GM12878 (cell line): ENCODE data around the gene MRPS23. TPM values are rescaled to one million over a fixed set of nuclear protein-coding genes. Genes with fewer than 3 reads are reported as not detected.

Experiments
- CHD2 ChIP-seq: IDR thresholded peaks from 2 replicates; pipeline ENCODE4 v1.6.1; 2011; ENCODE audit warnings: low read depth, low read length, improper control_type of control experiment, borderline replicate concordance
- EED ChIP-seq: sonication (generic); IDR thresholded peaks from 2 replicates; pipeline ENCODE4 v1.6.1; 2016; ENCODE audit warnings: antibody characterized with exemption, low read depth
- ELK1 ChIP-seq: IDR thresholded peaks from 2 replicates; pipeline ENCODE4 v1.6.1; 2012; ENCODE audit warnings: low read depth, low read length, improper control_type of control experiment
- EZH2 ChIP-seq: IDR thresholded peaks from 2 replicates; pipeline ENCODE4 v1.6.1; 2012; ENCODE audit warnings: low read depth, mild to moderate bottlenecking, control low read depth, inconsistent platforms, low read length, borderline replicate concordance; ENCODE audit not compliant: control insufficient read depth
- FOS ChIP-seq: IDR thresholded peaks from 3 replicates; pipeline ENCODE4 v1.6.1; 2011; ENCODE audit warnings: borderline replicate concordance; ENCODE audit not compliant: insufficient read length; ENCODE audit errors: extremely low read depth
- GATAD2B ChIP-seq: fragments of 450-650 bp; conservative IDR thresholded peaks from 2 replicates; pipeline ENCODE4 v1.6.1; 2017; ENCODE audit warnings: low read depth, mild to moderate bottlenecking, moderate library complexity
- JUND ChIP-seq: IDR thresholded peaks from 2 replicates; pipeline ENCODE4 v1.6.1; 2012; ENCODE audit warnings: low read depth, mild to moderate bottlenecking, low read length, improper control_type of control experiment, moderate library complexity
- MAX ChIP-seq: IDR thresholded peaks from 2 replicates; pipeline ENCODE4 v1.6.1; 2012; ENCODE audit warnings: low read depth, low read length, improper control_type of control experiment
- NFYB ChIP-seq: IDR thresholded peaks from 2 replicates; pipeline ENCODE4 v1.6.1; 2011; ENCODE audit warnings: low read depth, mild to moderate bottlenecking, low read length, improper control_type of control experiment, moderate library complexity; ENCODE audit not compliant: insufficient read depth
- RAD51 ChIP-seq: fragments of 450-650 bp; IDR thresholded peaks from 2 replicates; pipeline ENCODE4 v1.6.1; 2016; ENCODE audit warnings: moderate library complexity, mild to moderate bottlenecking, inconsistent platforms
- ZBTB4 ChIP-seq: fragments of 450-650 bp; formaldehyde crosslinking; IDR thresholded peaks from 2 replicates; pipeline ENCODE4 v1.4.0; 2022; ENCODE audit warnings: mild to moderate bottlenecking, moderate library complexity
- ZNF274 ChIP-seq: IDR thresholded peaks from one replicate; pipeline ENCODE4 v1.8.0; 2011; ENCODE audit not compliant: insufficient read length, insufficient read depth
- ZZZ3 ChIP-seq: IDR thresholded peaks from 2 replicates; pipeline ENCODE4 v1.6.1; 2011; ENCODE audit warnings: low read depth; ENCODE audit not compliant: control insufficient read depth, insufficient read length
- polyA plus RNA-seq, 11 experiments: library from polyadenylated mRNA; depleted of rRNA in 4 of 11; unstranded in 6 of 11; stranded (reverse) in 5 of 11; fragments of >200 nt; fragmentation: Nextera tagmentation in 4 of 11; fragmentation: Illumina TruSeq in 1 of 11; extraction: Ambion mirVana in 4 of 11; extraction: Trizol in 1 of 11; gene quantifications; 1 replicate in 1 of 11; 2 replicates in 10 of 11; pipeline versions ENCODE4 v1.2.1 to v1.2.3, GENCODE V29; 2011 to 2016; ENCODE audit warnings: inconsistent platforms in 2 of 11, missing spikeins in 2 of 11, low read depth in 1 of 11
- total RNA-seq, 4 experiments: library from RNA; depleted of rRNA in 3 of 4; stranded (reverse); fragments of >200 nt in 3 of 4; fragmentation: Illumina TruSeq in 1 of 4; extraction: Trizol in 1 of 4; gene quantifications; 2 replicates each; pipeline versions ENCODE4 v1.2.1 to v1.2.3, GENCODE V29; 2013 to 2021
- TF ChIP-seq, protein P1 (sequence below): fragments of 450-650 bp; formaldehyde crosslinking; IDR thresholded peaks from 2 replicates; pipeline ENCODE4 v1.4.0; 2020; ENCODE audit warnings: mild to moderate bottlenecking, moderate library complexity
- TF ChIP-seq, protein P2 (sequence below): IDR thresholded peaks from 2 replicates; pipeline ENCODE4 v1.6.1; 2012; ENCODE audit warnings: mild to moderate bottlenecking, low read depth, low read length

MRPS23 gene
- total and polyA plus RNA-seq, 10 of the 15 experiments (the other 5 are each of a cell fraction or from before 2014, with no cell fraction given) = 65.3 to 237 (median 87.9) TPM

GRCh38 chr17:57849874-57850754, at the start of gene MRPS23 (continued):
- no peak for TF ChIP-seq ZBTB4 (CRISPR knock-in tag)
- TF ChIP-seq CHD2 = peak; percentile 80
- no peak for TF ChIP-seq ZNF274
- peak; percentile 59; the same call in 1 of the 2 replicates for TF ChIP-seq JUND
- no peak for TF ChIP-seq ZZZ3
- TF ChIP-seq EED = no peak
- peak; percentile 99 for TF ChIP-seq ELK1
- TF ChIP-seq MAX = peak; percentile 93
- TF ChIP-seq GATAD2B = 0 out of 2 replicates have a peak, but pooled peaks have one; percentile 58
- TF ChIP-seq, protein P1, sequence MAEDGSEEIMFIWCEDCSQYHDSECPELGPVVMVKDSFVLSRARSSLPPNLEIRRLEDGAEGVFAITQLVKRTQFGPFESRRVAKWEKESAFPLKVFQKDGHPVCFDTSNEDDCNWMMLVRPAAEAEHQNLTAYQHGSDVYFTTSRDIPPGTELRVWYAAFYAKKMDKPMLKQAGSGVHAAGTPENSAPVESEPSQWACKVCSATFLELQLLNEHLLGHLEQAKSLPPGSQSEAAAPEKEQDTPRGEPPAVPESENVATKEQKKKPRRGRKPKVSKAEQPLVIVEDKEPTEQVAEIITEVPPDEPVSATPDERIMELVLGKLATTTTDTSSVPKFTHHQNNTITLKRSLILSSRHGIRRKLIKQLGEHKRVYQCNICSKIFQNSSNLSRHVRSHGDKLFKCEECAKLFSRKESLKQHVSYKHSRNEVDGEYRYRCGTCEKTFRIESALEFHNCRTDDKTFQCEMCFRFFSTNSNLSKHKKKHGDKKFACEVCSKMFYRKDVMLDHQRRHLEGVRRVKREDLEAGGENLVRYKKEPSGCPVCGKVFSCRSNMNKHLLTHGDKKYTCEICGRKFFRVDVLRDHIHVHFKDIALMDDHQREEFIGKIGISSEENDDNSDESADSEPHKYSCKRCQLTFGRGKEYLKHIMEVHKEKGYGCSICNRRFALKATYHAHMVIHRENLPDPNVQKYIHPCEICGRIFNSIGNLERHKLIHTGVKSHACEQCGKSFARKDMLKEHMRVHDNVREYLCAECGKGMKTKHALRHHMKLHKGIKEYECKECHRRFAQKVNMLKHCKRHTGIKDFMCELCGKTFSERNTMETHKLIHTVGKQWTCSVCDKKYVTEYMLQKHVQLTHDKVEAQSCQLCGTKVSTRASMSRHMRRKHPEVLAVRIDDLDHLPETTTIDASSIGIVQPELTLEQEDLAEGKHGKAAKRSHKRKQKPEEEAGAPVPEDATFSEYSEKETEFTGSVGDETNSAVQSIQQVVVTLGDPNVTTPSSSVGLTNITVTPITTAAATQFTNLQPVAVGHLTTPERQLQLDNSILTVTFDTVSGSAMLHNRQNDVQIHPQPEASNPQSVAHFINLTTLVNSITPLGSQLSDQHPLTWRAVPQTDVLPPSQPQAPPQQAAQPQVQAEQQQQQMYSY (CRISPR knock-in tag) = no peak
- TF ChIP-seq, protein P2, sequence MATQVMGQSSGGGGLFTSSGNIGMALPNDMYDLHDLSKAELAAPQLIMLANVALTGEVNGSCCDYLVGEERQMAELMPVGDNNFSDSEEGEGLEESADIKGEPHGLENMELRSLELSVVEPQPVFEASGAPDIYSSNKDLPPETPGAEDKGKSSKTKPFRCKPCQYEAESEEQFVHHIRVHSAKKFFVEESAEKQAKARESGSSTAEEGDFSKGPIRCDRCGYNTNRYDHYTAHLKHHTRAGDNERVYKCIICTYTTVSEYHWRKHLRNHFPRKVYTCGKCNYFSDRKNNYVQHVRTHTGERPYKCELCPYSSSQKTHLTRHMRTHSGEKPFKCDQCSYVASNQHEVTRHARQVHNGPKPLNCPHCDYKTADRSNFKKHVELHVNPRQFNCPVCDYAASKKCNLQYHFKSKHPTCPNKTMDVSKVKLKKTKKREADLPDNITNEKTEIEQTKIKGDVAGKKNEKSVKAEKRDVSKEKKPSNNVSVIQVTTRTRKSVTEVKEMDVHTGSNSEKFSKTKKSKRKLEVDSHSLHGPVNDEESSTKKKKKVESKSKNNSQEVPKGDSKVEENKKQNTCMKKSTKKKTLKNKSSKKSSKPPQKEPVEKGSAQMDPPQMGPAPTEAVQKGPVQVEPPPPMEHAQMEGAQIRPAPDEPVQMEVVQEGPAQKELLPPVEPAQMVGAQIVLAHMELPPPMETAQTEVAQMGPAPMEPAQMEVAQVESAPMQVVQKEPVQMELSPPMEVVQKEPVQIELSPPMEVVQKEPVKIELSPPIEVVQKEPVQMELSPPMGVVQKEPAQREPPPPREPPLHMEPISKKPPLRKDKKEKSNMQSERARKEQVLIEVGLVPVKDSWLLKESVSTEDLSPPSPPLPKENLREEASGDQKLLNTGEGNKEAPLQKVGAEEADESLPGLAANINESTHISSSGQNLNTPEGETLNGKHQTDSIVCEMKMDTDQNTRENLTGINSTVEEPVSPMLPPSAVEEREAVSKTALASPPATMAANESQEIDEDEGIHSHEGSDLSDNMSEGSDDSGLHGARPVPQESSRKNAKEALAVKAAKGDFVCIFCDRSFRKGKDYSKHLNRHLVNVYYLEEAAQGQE = no peak
- peak; percentile 87 for TF ChIP-seq RAD51
- no peak for TF ChIP-seq EZH2
- no peak for TF ChIP-seq NFYB
- TF ChIP-seq FOS = no peak
